ENCODE results near the gene LGI1.

LGI1 gene

DNA sequence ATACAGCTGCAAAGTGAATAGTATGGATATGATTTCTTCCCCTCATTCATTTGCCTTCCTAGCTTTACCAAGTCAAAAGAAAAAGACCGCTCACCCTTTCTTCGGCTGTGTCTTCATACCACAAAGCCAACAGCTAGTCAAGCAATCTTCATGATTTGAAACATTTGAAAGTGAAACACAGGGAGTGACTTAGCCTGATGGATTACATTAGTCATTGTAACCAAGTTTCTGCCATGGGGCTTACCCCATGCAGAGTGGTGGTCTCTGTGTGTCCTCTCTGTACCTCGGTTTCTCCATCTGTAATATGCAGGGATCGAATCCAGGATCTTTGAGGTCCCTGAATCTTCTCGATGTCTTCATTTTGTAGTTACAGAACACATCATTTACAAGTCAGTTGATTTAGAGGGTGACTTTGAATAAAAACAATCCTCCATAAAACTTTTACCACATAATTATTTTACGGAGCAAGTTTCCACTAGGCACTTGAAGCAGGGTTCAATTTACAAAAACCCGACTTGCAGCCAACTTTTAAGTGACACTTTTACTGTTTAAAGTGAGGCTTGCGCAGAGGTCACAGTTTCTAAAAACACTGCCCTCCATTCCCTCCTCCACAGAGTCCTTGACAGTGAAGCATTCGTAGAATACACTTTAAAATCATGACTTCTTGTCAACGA, 2.2 kb upstream of the LGI1 start:
- no peak overlapping the region for H3K4me3 ChIP-seq (ENCODE audit: insufficient read length, low read depth)
- no peak overlapping the region for H3K9ac ChIP-seq (ENCODE audit: insufficient read length, low read depth)
- no peak for DNase-seq (ENCODE audit: low read depth, low spot score)
- no peaks in the 10 kb centered on the region for H3K36me3 ChIP-seq (ENCODE audit: insufficient read depth, insufficient read length, low read length)
- H3K9me3 ChIP-seq (ENCODE audit: insufficient read depth, low read length) = no peaks in the 10 kb centered on the region
- TF ChIP-seq ZNF274 (IDR thresholded peaks at IDR 0.05; ENCODE audit: low read depth, low read length) (no peak), YY1 (IDR thresholded peaks at IDR 0.05; ENCODE audit: insufficient read depth, insufficient read length) (no peak), SUZ12 (IDR thresholded peaks at IDR 0.05; ENCODE audit: extremely low read depth, insufficient read depth, insufficient read length) (no peak)
- H3K27me3 ChIP-seq (ENCODE audit: insufficient read depth, insufficient read length) = no peaks in the 10 kb centered on the region
- peaks cover 4% of the 10 kb centered on the region for H3K4me1 ChIP-seq (ENCODE audit: insufficient read depth, insufficient read length)

DNA sequence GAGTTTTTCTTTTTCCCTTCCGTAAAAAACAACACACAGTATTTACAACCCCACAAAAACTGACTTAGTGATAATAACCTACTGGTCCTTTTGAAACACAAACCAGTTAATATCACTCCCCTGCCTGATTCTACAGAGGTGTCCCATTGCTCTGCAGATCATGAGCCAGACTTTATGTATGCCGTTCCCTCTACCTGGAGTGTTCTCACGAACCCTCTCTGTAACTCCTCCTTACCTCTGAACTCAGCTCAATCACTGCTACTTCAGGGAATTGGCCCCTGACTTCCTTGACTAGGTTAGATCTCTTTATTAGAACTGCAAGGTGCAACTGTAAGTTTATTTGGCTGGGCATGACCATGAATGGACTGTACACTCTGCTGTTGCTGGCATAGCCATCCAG, 1.6 kb upstream of the LGI1 start:
- peaks cover 4% of the 10 kb centered on the region for H3K4me1 ChIP-seq (ENCODE audit: insufficient read depth, insufficient read length)
- DNase-seq (ENCODE audit: low read depth, low spot score) = no peak
- H3K4me3 ChIP-seq (ENCODE audit: insufficient read length, low read depth) = no peak overlapping the region
- H3K27me3 ChIP-seq (ENCODE audit: insufficient read depth, insufficient read length) = no peaks in the 10 kb centered on the region
- TF ChIP-seq SUZ12 (IDR thresholded peaks at IDR 0.05; ENCODE audit: extremely low read depth, insufficient read depth, insufficient read length) (no peak), YY1 (IDR thresholded peaks at IDR 0.05; ENCODE audit: insufficient read depth, insufficient read length) (no peak), ZNF274 (IDR thresholded peaks at IDR 0.05; ENCODE audit: low read depth, low read length) (no peak)
- no peaks in the 10 kb centered on the region for H3K36me3 ChIP-seq (ENCODE audit: insufficient read depth, insufficient read length, low read length)
- no peaks in the 10 kb centered on the region for H3K9me3 ChIP-seq (ENCODE audit: insufficient read depth, low read length)
- no peak overlapping the region for H3K9ac ChIP-seq (ENCODE audit: insufficient read length, low read depth)

DNA sequence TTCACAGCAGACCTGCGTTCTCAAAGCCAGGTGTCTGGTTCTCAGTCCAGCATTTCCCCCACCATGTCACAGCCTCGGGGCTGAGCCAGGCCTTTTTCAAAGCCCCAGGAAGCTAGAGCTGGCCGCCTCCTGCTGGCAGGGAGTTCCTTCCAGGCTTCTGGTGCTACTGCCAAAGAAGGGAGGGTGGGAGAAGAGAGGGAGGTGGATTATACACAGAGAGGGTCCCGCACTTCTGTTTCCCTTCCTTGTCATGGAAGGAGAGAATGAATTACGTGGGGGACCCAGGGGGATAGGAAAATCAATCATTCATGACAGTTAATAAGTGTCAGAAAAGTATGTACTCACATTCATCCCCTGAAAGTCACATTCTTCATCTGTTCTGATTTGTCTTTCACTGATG, 600 bp upstream of the LGI1 start:
- Histone ChIP-seq H3K27me3 (ENCODE audit: insufficient read depth, insufficient read length) (no peaks in the 10 kb centered on the region), H3K4me3 (ENCODE audit: insufficient read length, low read depth) (no peak overlapping the region), H3K4me1 (ENCODE audit: insufficient read depth, insufficient read length) (peaks cover 4% of the 10 kb centered on the region), H3K36me3 (ENCODE audit: insufficient read depth, insufficient read length, low read length) (no peaks in the 10 kb centered on the region), H3K9me3 (ENCODE audit: insufficient read depth, low read length) (no peaks in the 10 kb centered on the region), H3K9ac (ENCODE audit: insufficient read length, low read depth) (no peak overlapping the region)
- no peak for TF ChIP-seq SUZ12 (IDR thresholded peaks at IDR 0.05; ENCODE audit: extremely low read depth, insufficient read depth, insufficient read length)
- no peak for TF ChIP-seq YY1 (IDR thresholded peaks at IDR 0.05; ENCODE audit: insufficient read depth, insufficient read length)
- no peak for TF ChIP-seq ZNF274 (IDR thresholded peaks at IDR 0.05; ENCODE audit: low read depth, low read length)
- DNase-seq (ENCODE audit: low read depth, low spot score) = no peak

DNA sequence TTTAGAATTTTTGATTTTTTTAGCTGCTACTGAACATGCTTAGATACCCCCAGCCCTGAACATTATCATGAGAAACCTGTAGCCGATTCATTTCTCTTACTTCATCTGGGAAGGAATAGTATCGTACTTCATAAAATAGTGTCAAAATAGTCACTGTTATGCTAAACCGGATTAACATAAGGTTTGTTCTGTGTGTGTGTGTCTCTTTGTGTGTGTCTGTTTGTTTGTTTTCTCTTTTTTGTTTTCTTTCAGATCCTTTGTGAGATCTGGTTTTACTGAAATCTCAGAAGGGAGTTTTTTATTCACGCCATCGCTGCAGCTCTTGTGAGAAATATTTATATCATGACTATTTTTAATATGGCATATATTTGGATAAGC, 761 bp downstream of the LGI1 start:
- TF ChIP-seq ZNF274 (IDR thresholded peaks at IDR 0.05; ENCODE audit: low read depth, low read length) = no peak
- TF ChIP-seq SUZ12 (IDR thresholded peaks at IDR 0.05; ENCODE audit: extremely low read depth, insufficient read depth, insufficient read length) = no peak
- no peak for TF ChIP-seq YY1 (IDR thresholded peaks at IDR 0.05; ENCODE audit: insufficient read depth, insufficient read length)
- no peak overlapping the region for H3K9ac ChIP-seq (ENCODE audit: insufficient read length, low read depth)
- no peaks in the 10 kb centered on the region for H3K27me3 ChIP-seq (ENCODE audit: insufficient read depth, insufficient read length)
- H3K4me3 ChIP-seq (ENCODE audit: insufficient read length, low read depth) = no peak overlapping the region
- no peak for DNase-seq (ENCODE audit: low read depth, low spot score)
- H3K4me1 ChIP-seq (ENCODE audit: insufficient read depth, insufficient read length) = no peaks in the 10 kb centered on the region
- H3K9me3 ChIP-seq (ENCODE audit: insufficient read depth, low read length) = no peaks in the 10 kb centered on the region
- H3K36me3 ChIP-seq (ENCODE audit: insufficient read depth, insufficient read length, low read length) = no peaks in the 10 kb centered on the region

DNA sequence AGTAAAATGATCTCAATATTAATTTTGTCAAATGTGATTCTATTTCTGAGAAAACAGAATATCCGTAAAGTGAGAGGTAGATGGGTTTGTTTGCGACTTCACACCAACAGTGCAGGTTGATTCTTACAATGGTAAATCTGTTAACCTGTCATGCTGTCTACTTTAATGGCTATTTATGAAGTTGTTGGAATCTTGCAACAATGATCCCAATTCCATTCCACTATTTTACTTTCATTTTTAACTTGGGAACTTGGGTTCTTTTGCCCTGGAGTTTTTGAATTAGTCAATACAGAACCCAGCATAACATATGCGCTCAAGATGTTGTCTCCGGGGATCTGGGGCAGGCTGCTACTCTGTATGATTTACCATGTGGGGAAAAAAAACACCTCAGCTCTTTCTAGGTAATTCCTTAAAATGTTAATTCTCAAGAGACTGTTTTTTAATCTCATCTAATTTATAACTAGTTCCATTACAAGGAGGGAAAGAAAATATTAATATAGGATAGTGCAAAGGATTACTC, 1.2 kb downstream of the LGI1 start:
- Histone ChIP-seq H3K4me1 (ENCODE audit: insufficient read depth, insufficient read length) (no peaks in the 10 kb centered on the region), H3K27me3 (ENCODE audit: insufficient read depth, insufficient read length) (no peaks in the 10 kb centered on the region), H3K36me3 (ENCODE audit: insufficient read depth, insufficient read length, low read length) (no peaks in the 10 kb centered on the region), H3K4me3 (ENCODE audit: insufficient read length, low read depth) (no peak overlapping the region), H3K9me3 (ENCODE audit: insufficient read depth, low read length) (no peaks in the 10 kb centered on the region), H3K9ac (ENCODE audit: insufficient read length, low read depth) (no peak overlapping the region)
- no peak for DNase-seq (ENCODE audit: low read depth, low spot score)
- no peak for TF ChIP-seq ZNF274 (IDR thresholded peaks at IDR 0.05; ENCODE audit: low read depth, low read length)
- no peak for TF ChIP-seq YY1 (IDR thresholded peaks at IDR 0.05; ENCODE audit: insufficient read depth, insufficient read length)
- no peak for TF ChIP-seq SUZ12 (IDR thresholded peaks at IDR 0.05; ENCODE audit: extremely low read depth, insufficient read depth, insufficient read length)

DNA sequence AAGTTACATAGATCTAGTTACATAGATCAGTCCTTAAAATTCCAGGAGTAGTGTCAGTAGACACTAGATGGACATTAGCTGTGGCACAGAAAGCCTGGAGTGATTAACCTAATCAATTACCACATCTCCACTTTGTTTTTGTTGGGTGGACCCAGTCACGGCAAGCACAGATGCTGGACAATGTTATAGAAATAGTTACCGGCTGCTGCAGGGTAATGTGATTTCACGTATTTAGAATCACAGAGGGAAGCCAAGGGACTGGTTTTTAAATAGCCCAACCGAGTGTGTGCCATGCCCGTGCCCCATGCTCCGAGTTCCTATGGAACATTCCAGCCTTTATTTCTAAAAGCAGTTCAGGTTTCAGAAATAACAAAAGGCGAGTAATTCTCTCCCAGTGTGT, 2.8 kb downstream of the LGI1 start:
- no peaks in the 10 kb centered on the region for H3K4me1 ChIP-seq (ENCODE audit: insufficient read depth, insufficient read length)
- no peaks in the 10 kb centered on the region for H3K36me3 ChIP-seq (ENCODE audit: insufficient read depth, insufficient read length, low read length)

DNA sequence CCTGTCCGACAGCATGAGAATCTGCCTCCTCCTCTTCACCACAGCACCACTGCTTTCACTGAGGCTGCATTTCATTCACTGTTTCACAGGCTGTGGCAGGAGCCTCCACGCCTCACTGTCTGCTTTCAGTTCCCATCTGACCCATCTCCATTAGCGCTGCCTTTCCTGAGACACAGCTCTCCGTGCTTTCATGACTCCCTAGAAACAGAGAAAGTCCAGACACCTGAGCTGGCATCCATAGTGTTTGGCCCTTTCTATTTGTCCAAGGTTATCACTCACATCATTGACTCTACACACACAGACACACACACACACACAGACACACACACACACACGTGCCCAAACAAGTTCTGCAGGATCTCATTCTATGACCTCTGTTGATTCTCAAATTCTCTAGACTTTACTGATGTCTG, 5.2 kb downstream of the LGI1 start:
- Histone ChIP-seq H3K4me3 (ENCODE audit: insufficient read length, low read depth) (no peak overlapping the region), H3K27me3 (ENCODE audit: insufficient read depth, insufficient read length) (no peaks in the 10 kb centered on the region), H3K4me1 (ENCODE audit: insufficient read depth, insufficient read length) (no peaks in the 10 kb centered on the region), H3K9me3 (ENCODE audit: insufficient read depth, low read length) (no peaks in the 10 kb centered on the region), H3K9ac (ENCODE audit: insufficient read length, low read depth) (no peak overlapping the region), H3K36me3 (ENCODE audit: insufficient read depth, insufficient read length, low read length) (no peaks in the 10 kb centered on the region)
- TF ChIP-seq ZNF274 (IDR thresholded peaks at IDR 0.05; ENCODE audit: low read depth, low read length) (no peak), YY1 (IDR thresholded peaks at IDR 0.05; ENCODE audit: insufficient read depth, insufficient read length) (no peak), SUZ12 (IDR thresholded peaks at IDR 0.05; ENCODE audit: extremely low read depth, insufficient read depth, insufficient read length) (no peak)
- no peak for DNase-seq (ENCODE audit: low read depth, low spot score)

More for the DNA sequence above, 2.8 kb downstream of the LGI1 start:
- Histone ChIP-seq H3K27me3 (ENCODE audit: insufficient read depth, insufficient read length) (no peaks in the 10 kb centered on the region), H3K4me3 (ENCODE audit: insufficient read length, low read depth) (no peak overlapping the region), H3K9me3 (ENCODE audit: insufficient read depth, low read length) (no peaks in the 10 kb centered on the region), H3K9ac (ENCODE audit: insufficient read length, low read depth) (no peak overlapping the region)
- TF ChIP-seq YY1 (IDR thresholded peaks at IDR 0.05; ENCODE audit: insufficient read depth, insufficient read length) (no peak), SUZ12 (IDR thresholded peaks at IDR 0.05; ENCODE audit: extremely low read depth, insufficient read depth, insufficient read length) (no peak), ZNF274 (IDR thresholded peaks at IDR 0.05; ENCODE audit: low read depth, low read length) (no peak)
- DNase-seq (ENCODE audit: low read depth, low spot score) = no peak

All from NT2/D1 (cell line).